PC-3 (cell line): ENCODE measurements around the gene ARHGAP24.

Experiments used
- CTCF ChIP-seq: fragments of 300-600 bp; sonication (generic); conservative IDR thresholded peaks from 2 replicates; pipeline ENCODE4 v1.5.1; 2017; ENCODE audit warnings: antibody characterized with exemption, low read depth, mild to moderate bottlenecking, low read length
- EZH2 ChIP-seq: fragments of 300-600 bp; sonication (generic); IDR thresholded peaks from one replicate; pipeline ENCODE4 v1.6.1; 2017; ENCODE audit warnings: antibody characterized with exemption, mild to moderate bottlenecking, low read length; ENCODE audit not compliant: unreplicated experiment
- EZH2phosphoT487 ChIP-seq: fragments of 300-600 bp; sonication (generic); IDR thresholded peaks from 2 replicates; pipeline ENCODE4 v1.6.1; 2018; ENCODE audit warnings: mild to moderate bottlenecking, antibody characterized with exemption, low read length, borderline replicate concordance

DNA sequence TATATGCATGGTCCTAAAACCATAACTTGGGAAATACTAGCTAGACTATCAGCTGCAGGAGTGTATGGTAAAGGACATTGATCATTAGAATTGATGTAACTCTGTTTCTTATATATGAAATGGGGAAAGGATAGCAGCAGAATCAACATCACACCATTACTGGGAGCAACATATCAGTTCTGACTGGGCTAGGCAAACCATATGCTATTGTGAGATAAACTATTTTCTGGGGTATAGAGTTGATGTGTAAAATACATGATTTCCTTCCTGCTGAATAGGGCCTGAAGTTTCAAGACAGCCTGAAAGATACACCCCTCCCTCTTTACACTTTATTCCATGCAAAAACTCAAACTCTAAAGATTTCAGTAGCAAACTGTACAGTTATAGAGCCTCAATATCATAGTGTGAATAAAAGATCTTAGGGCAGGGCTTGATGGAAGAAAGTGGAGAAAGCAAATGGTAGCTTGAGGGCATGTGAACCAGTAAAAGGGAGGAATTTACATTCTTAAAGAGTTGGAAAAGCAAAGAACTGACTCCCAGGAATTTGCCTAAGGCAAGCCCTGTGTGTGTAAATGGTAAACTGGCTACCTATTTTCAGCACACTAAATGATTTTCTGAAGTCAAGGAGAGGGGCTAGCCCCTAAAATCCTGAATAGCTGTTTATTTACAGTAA is 480.8 kb downstream of the ARHGAP24 start:
- TF ChIP-seq EZH2, result no peak
- no peak for TF ChIP-seq CTCF
- no peak for TF ChIP-seq EZH2phosphoT487
